Kidney tubule cell (primary cell): ENCODE data around the gene UBTF.

Experiments used
- DNase-seq: peaks from one replicate; pipeline ENCODE4 v3.0.0-alpha.2; 2018; ENCODE audit warnings: low spot score

Gene UBTF

GRCh38 chr17:44197980-44198720 is 21.3 kb downstream of the UBTF start:
- no peak for DNase-seq

- no peak for DNase-seq
These were observed 22.4 kb downstream of the UBTF start for GRCh38 chr17:44197107-44197506.

DNA sequence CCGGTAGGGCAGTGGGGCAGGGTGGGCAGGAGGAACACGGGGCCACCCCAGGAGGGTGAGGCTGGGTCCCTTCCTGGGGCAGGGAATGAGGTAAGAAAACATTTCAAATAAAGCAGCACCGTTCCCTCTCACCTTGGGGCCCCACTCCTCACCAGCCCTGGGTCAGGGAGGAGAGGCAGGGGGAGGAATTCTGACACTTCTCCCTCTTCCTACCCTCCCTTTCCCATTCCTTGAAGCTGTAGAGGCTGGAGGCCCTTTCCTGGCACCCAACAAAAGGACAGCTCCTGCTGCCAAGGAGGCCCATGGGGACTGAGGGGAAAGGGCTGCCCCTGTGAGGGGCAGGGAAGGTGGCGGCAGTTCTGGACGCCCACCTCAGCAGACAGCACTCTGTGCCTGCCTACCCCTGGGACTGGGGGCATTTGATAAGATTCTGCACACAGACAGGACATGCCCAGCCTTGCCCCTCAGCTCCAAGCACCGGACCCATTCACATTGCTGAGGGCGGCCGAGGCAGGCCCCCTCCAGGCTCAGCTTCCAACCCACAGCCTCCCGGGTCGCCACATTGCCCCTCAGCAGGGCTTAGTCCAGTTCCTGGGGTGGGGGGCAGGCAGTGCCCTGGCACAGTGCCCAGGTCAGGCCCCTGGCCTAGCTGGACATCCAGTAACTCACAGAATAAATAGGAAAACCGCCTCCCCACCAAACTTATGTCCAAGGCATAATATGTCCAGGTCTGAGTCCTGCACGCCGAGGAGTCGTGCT is 26.0 kb downstream of the UBTF start:
- DNase-seq, result no peak

DNA sequence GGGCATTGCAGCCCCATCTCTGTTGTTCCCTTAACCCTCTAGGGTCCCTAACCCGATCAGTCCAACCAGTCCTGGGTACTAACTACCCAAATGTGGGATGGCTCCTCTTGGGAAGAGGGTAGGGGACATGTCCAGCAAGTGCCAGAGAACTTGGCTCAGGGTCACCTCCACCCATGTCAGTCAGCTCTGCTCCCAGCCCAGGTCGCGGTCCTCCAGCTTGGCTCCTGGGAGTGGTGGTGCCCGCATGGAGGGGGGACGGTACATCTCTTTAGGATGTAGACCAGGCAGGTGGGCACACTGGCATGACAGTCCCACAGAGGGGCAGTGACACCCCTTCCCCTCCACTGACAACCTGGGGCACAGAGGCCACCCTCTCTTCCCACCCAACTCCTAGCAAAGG is 26.7 kb downstream of the UBTF start:
- DNase-seq, result no peak

DNA sequence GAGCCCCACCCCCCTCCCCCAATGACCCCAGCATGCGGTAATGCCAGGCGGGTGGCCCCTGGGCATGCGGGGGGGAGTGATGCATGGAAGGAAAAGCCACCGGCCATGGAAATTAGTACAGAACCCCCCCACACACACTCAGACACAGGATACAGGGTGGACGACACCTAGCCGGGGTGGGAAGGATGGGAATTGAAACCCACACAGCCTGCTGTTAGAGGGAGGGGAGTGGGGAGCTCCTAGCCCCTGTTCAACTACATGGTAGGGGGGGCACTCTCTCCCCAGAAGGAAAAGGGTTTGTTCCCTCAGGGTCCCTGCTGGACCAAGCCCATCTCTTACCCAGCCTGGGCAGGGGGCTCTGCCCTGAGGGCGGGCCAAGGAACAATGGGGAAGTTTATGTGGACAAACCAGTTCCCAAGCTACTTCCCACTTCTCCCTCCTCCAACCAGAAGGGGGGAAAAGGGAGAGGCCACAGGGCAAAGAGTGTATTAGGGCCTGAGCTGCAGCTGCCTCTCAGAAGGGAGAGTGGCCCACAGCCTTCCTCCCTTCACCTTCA is 27.5 kb downstream of the UBTF start:
- DNase-seq, result no peak

DNA sequence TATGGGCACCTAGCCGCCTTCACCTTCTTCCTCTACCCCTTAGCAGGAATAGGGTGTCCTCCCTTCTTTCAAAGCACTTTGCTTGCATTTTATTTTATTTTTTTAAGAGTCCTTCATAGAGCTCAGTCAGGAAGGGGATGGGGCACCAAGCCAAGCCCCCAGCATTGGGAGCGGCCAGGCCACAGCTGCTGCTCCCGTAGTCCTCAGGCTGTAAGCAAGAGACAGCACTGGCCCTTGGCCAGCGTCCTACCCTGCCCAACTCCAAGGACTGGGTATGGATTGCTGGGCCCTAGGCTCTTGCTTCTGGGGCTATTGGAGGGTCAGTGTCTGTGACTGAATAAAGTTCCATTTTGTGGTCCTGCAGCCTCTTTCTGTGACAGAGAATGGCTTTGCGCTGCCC is 28.1 kb downstream of the UBTF start:
- DNase-seq, result no peak

GRCh38 chr17:44190481-44190880 is 29.0 kb downstream of the UBTF start:
- no peak for DNase-seq

DNA sequence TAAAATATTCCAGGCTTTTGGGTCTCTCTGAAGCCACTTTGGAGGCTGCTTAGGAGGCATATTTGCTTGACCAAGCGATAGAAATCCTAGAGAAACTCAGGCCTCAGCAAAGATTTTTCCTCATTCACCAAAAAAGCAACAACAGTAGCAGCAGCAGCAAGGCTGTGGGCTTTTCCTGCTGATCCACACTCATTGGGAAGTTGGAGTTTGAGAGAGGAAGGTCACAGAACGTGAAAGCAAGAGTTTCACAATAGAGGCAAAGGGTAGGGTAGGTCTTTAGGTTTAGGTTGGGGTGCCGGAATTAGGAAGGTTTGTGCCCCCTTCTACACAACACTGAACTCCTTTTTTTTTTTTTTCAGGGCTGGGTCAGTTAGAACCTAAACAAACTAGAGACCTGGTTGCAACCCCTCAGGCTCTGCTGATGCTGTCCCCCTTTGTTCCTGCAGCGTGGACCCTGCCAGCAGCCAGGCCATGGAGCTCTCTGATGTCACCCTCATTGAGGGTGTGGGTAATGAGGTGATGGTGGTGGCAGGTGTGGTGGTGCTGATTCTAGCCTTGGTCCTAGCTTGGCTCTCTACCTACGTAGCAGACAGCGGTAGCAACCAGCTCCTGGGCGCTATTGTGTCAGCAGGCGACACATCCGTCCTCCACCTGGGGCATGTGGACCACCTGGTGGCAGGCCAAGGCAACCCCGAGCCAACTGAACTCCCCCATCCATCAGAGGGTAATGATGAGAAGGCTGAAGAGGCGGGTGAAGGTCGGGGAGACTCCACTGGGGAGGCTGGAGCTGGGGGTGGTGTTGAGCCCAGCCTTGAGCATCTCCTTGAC is 30.7 kb downstream of the UBTF start:
- DNase-seq, result no peak

- peak; percentile 42 for DNase-seq
These were observed 32.2 kb downstream of the UBTF start for GRCh38 chr17:44187131-44187899.

DNA sequence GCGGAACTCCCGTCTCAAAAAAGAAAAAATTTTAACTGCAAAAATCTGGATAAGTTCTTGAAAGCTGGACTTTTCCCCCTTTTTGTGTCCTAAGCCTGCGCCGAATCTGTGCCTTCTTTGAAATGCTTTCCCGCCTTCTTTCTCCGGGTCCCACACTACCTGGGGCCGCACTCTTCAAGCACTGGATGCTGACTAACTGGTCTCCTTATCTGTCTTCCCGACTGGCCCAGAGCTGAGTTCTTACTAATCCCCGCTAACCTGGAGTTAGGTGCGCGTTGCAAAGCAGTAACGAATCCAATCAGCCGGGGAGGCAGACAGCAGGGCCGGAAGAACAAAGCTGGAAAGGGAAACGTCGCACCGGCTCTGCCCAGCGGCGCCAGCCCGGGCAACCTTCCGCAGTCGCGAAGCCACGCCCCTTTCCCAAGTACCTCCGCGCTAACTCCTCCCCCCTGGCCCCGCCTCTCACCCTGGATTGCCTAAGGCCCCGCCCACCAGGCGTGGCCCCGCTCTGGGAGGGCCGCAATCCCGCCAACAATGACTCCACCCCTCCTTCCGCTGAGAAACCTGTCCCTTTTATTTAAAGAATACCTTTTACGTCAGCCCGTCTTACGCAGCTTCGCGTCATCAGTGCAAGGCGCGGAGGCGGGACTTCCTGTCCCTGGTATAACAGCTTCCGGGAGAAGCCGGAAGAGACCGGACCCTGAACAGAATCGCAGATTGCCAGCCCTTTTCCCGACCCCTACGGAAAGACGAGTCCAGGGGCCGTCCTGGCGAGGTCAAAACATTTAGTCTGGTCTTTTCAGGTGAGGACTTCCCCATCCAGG is 33.0 kb downstream of the UBTF start, which contains the start of gene TMUB2:
Gene TMUB2 (plus strand): TSS at position 666 of the 824 bp plus-strand sequence. CDS start 737 bp downstream, outside the sequence.
- DNase-seq, result peak; percentile 100

GRCh38 chr17:44184212-44184810 is 35.2 kb downstream of the UBTF start:
- DNase-seq, result no peak

GRCh38 chr17:44183024-44183423 is 36.5 kb downstream of the UBTF start:
- no peak for DNase-seq

GRCh38 chr17:44178133-44178532 is 41.3 kb downstream of the UBTF start:
- no peak for DNase-seq

DNA sequence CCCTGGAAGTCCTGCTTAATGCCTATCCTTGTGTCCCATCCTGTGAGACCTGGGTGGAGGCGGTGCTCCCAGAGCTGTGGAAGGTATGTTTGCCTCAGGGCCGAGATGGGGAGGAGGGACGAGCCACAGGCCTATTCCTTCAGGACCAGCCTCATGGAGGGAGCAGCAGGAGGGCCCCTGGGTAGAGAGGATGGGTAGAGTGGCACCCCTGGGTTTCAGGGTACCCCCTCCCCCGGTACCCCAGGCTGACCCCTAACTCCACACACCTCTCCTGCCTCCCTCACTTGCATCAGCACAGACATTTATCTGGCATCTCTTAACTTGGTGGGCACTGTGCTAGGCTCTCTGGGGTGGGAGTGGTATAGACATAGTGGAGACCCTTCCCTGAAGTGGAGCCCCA is 41.8 kb downstream of the UBTF start:
- no peak for DNase-seq

- no peak for DNase-seq
These were observed 42.6 kb downstream of the UBTF start for GRCh38 chr17:44176671-44177501.

DNA sequence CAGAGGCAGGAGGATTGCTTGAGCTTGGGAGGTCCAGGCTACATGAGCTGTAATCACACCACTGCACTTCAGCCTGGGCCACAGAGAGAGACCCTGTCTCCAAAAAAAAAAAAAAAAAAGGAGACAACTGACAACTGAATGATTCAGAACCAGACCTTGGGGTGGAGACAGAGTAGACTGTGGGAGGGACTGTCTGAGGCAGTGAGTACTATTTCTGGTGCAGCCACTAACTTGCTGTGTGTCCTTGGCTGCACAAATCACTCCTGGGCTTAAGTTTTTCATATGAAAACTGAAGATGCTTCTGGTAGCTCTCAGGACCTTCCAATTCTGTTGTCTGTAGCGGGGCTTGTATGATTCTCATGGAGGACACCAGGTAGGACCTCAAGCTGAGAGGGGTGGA is 43.2 kb downstream of the UBTF start:
- no peak for DNase-seq

- DNase-seq, result no peak
These were observed 45.0 kb downstream of the UBTF start for GRCh38 chr17:44174427-44174826.

DNA sequence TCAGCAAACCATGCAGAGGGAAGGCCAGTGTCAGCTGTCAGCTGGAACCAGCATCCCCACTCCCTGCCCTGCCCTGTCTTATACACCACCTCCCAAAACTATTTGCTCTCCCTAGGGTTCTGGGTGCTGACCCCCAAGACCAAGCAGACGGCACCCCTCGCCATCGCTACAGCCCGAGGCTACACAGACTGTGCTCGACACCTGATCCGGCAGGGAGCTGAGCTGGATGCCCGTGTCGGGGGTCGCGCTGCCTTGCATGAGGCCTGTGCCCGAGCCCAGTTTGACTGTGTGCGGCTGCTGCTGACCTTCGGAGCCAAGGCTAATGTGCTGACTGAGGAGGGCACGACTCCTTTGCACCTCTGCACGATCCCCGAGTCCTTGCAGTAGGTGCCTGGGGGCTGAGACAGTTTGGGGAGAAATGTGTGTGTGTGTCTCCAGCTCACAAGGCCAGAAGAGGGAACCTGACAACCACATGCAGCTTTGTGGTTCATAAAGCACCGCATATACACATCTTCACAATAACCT is 47.5 kb downstream of the UBTF start:
- no peak for DNase-seq
